ENCODE data around the gene MYBPC2.
"Not testable (repeated sequence)": the region's sequence is repeated elsewhere in the genome, so short reads cannot be mapped to it uniquely, and the experiment has no call there.

Gene MYBPC2

GRCh38 chr19:50432221-50433028 lies at the start of gene MYBPC2:
Gene MYBPC2, plus strand, starts transcription at chr19:50432892. Its CDS starts 62 bp downstream, at chr19:50432954.
- DNase-seq: no peak

GRCh38 chr19:50383001-50383851 lies 49.5 kb upstream of the MYBPC2 start:
- no peak for DNase-seq

- peak; percentile 99 for DNase-seq
These were observed 48.6 kb upstream of the MYBPC2 start, which contains the start of gene POLD1 for GRCh38 chr19:50383852-50384684. Gene POLD1, plus strand, starts transcription at chr19:50384347. Its CDS starts 14,505 bp downstream, at chr19:50398852.

GRCh38 chr19:50384685-50385535 lies 47.8 kb upstream of the MYBPC2 start:
- no peak for DNase-seq

DNA sequence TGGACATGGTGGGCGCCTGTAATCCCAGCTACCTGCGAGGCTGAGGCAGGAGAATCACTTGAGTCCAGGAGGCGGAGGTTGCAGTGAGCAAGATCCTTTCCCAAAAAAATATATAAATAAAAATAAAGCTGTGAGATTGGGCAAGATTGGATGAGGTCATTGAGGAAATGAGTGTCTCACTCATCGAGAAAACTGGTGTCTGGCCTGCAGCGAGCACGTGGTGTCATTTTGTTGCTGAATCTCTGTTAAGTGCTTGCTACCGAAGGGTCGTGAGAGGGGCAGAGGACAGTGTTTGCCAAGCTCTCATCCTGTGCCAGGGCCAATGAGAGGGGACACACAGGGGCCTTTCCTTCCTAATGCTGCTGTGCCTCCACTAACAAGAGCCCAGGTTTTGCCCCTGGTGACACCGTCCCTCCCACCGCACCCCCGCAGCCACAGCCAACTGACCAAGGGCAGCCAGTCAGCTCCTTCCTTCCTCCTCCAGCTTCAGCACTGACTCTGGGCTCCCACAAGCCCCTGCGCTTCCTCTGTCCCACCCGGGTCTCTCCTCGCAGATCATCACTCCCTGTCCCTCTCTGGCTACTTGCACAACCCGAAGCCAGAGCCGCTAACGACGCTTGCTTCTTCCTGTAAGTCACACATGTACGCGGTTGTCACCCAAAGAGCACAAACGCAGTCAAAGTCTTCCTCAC lies 45.4 kb upstream of the MYBPC2 start:
- DNase-seq: no peak

- no peak for DNase-seq
These were observed 44.8 kb upstream of the MYBPC2 start for GRCh38 chr19:50387868-50388245.

- not testable (repeated sequence) for DNase-seq
These were observed 42.4 kb upstream of the MYBPC2 start for GRCh38 chr19:50390295-50390694.

DNA sequence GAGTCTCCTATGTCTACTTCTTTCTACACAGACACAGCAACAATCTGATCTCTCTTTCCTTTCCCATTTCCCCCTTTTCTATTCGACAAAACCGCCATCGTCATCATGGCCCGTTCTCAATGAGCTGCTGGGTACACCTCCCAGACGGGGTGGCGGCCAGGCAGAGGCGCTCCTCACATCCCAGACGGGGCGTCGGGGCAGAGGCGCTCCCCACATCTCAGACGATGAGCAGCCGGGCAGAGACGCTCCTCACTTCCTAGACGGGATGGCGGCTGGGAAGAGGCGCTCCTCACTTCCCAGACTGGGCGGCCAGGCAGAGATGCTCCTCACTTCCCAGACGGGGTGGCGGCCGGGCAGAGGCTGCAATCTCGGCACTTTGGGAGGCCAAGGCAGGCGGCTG lies 41.7 kb upstream of the MYBPC2 start:
- DNase-seq: not testable (repeated sequence)

- DNase-seq: no peak
These were observed 39.9 kb upstream of the MYBPC2 start for GRCh38 chr19:50392759-50393158.

- no peak for DNase-seq
These were observed 39.1 kb upstream of the MYBPC2 start for GRCh38 chr19:50393589-50393988.

- DNase-seq: no peak
These were observed 38.7 kb upstream of the MYBPC2 start for GRCh38 chr19:50394017-50394416.

DNA sequence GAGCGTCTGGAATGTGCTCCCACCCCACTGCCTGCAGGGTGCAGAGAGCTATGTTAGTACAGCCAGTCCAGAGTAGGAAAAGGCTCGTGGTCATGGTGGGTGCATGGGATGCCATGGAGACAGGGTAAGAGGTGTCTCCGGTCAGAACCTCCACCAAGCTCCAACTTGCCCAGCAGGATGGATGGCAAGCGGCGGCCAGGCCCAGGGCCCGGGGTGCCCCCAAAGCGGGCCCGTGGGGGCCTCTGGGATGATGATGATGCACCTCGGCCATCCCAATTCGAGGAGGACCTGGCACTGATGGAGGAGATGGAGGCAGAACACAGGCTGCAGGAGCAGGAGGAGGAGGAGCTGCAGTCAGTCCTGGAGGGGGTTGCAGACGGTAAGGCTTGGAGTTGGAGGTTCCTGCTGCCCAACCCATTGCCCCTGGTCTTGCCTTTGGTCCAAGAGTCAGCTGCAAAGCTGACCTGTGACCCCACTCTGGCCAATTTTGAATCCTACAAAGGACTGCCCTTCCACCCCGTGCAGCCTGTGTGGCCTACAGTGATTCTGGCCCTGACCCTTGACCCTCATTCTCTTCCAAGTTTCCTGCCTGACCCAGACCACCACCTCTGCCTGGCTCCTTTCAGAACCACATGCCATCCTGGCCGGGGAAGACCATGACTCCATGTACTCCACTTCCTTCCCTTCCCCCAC lies 33.9 kb upstream of the MYBPC2 start:
- DNase-seq: no peak

- no peak for DNase-seq
These were observed 33.3 kb upstream of the MYBPC2 start for GRCh38 chr19:50399368-50399745.

DNA sequence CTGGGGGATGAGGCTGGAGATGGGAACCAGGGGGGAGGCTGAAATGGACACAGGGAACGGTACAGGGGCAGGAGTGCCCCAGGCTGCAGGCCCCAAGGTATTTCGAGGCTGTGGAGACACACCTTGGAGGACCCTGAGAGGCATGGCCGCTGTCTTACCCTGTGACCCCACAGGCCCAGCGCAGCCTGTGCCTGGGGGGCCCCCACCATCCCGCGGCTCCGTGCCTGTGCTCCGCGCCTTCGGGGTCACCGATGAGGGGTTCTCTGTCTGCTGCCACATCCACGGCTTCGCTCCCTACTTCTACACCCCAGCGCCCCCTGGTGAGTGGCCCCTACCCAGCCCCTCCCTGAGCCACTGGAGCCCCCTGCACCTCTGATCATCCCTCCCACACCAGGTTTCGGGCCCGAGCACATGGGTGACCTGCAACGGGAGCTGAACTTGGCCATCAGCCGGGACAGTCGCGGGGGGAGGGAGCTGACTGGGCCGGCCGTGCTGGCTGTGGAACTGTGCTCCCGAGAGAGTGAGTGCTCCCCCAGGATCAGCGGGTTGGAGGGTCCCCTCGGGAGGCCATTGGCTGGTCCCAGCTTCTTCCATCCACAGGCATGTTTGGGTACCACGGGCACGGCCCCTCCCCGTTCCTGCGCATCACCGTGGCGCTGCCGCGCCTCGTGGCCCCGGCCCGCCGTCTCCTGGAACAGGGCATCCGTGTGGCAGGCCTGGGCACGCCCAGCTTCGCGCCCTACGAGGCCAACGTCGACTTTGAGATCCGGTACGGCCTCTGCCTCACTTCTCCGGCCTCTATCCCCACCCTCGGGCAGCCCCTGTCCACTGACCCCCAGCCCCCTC lies 30.9 kb upstream of the MYBPC2 start:
- no peak for DNase-seq

DNA sequence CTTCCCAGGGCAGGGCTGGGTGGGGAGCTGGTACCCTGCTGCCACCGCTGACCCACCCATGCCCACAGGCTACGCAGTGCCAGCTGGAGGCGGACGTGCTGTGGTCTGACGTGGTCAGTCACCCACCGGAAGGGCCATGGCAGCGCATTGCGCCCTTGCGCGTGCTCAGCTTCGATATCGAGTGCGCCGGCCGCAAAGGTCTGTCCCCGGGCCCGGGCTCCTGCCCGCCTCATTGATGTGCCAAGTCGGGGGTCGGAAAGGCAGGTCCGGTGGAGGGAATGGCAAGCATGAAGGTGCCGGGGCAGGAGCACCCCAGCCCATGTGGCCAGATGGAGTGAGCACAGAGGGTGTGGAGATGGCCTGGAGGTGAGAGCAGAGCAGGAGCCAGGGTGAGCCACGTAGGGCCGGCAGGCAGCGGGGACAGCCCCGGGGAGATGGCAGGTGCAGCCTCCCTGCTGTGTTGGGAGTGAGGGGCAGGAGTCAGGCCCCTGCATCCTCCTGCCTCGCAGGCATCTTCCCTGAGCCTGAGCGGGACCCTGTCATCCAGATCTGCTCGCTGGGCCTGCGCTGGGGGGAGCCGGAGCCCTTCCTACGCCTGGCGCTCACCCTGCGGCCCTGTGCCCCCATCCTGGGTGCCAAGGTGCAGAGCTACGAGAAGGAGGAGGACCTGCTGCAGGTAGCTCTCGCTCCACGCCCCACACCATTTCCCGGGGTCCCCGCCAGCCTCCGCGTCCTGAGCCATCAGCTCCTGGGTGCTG lies 30.0 kb upstream of the MYBPC2 start:
- DNase-seq: no peak

DNA sequence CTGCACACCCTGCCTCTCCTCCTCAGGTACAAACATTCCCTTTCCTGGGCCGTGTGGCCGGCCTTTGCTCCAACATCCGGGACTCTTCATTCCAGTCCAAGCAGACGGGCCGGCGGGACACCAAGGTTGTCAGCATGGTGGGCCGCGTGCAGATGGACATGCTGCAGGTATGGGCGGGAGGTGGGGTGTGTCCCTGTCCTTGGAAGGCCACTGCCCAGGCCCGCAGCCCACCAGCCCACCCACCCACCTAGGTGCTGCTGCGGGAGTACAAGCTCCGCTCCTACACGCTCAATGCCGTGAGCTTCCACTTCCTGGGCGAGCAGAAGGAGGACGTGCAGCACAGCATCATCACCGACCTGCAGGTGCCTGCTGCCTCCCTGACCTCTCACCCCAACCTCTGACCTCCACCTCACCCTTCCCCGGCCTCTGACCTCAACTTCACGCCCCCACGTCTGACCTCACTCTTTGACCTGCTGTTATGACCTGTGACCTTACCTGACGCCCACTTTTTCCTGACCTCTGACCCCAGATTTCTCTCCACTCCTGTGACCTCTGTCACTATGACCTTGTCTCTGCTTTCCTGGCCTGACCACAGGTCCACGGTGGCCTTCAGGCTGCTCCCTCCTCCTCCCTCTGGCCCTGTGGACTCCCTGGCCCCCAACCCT lies 26.4 kb upstream of the MYBPC2 start:
- no peak for DNase-seq

DNA sequence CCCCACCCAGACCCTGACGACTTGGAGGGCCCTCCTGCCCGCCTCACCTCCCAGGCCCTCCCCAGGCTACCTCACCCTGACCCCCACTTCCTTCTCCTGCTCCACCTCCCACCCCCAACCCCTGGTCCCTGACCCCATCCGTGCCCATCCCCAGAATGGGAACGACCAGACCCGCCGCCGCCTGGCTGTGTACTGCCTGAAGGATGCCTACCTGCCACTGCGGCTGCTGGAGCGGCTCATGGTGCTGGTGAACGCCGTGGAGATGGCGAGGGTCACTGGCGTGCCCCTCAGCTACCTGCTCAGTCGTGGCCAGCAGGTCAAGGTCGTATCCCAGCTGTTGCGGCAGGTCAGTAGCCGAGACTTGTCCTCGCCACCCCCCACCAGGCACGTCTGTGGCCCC lies 25.9 kb upstream of the MYBPC2 start:
- no peak for DNase-seq

DNA sequence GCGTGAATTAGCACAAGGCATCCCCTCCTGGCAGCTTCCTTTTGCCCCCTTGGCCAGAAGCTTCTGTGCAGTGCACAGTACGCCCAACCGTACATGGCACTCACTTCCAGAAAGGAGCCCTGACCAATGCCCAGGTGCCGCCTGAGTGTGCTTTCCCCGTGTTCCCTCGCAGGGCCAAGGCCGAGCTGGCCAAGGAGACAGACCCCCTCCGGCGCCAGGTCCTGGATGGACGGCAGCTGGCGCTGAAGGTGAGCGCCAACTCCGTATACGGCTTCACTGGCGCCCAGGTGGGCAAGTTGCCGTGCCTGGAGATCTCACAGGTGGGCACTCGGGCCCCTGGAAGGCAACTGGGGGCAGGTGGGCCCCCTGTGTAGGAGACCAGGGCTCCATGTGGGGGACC lies 23.3 kb upstream of the MYBPC2 start:
- no peak for DNase-seq

- no peak for DNase-seq
These were observed 22.6 kb upstream of the MYBPC2 start for GRCh38 chr19:50410109-50410508.

All from activated CD4-positive, alpha-beta T cell treated with anti-CD3 and anti-CD28 coated beads, Interleukin-2, amount 50 U/mL, for 16 hours (primary cell).